ENCODE results near the gene SLCO3A1. TPM values are rescaled to one million over a fixed set of nuclear protein-coding genes. Genes with fewer than 3 reads are reported as not detected.

Gene SLCO3A1
- total RNA-seq, 1 donor from 2014 or later: 7.7 TPM

DNA sequence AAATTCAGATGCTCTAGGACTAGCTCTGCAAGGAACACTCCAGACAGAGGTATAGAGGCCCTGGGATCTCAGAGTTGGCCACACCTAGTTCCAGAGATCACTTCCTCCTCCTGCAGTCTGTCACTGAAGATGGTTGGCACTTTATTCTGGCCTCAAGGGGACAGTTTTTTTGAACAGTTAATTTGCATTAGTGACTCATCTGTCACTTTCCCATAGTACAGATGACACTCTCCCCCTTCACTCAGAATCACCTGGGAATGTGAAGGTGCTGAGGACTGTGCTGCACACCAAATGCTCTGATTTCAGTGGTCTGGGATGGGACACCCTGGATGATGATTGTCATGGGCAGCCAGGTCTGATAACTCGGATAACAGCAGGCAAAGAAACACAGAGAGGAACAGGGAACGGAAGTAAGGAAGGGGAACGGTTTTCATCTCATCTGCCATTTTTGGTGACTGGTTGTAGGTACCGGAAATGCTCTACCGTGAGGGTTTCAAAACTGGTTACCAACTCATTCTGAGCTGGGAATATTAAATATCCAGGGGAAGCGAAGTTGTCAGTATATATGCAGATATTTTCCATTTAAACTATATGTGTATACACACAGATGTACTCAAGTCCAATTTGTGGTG, 307.6 kb downstream of the SLCO3A1 start:
- Mint-ChIP-seq H3K4me1 (ENCODE audit: low read depth) (peaks cover 42% of the 10 kb centered on the region), H3K9me3 (ENCODE audit: low read depth) (no peaks in the 10 kb centered on the region), H3K4me3 (ENCODE audit: low read depth) (no peak overlapping the region), H3K36me3 (ENCODE audit: insufficient read depth) (no peaks in the 10 kb centered on the region), H3K27me3 (no peaks in the 10 kb centered on the region), H3K27ac (no peak overlapping the region)
- DNase-seq (ENCODE audit: low spot score, unreplicated experiment): no peak
- TF ChIP-seq, protein P1, sequence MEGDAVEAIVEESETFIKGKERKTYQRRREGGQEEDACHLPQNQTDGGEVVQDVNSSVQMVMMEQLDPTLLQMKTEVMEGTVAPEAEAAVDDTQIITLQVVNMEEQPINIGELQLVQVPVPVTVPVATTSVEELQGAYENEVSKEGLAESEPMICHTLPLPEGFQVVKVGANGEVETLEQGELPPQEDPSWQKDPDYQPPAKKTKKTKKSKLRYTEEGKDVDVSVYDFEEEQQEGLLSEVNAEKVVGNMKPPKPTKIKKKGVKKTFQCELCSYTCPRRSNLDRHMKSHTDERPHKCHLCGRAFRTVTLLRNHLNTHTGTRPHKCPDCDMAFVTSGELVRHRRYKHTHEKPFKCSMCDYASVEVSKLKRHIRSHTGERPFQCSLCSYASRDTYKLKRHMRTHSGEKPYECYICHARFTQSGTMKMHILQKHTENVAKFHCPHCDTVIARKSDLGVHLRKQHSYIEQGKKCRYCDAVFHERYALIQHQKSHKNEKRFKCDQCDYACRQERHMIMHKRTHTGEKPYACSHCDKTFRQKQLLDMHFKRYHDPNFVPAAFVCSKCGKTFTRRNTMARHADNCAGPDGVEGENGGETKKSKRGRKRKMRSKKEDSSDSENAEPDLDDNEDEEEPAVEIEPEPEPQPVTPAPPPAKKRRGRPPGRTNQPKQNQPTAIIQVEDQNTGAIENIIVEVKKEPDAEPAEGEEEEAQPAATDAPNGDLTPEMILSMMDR (IDR thresholded peaks at IDR 0.05; ENCODE audit: unreplicated experiment): no peak

DNA sequence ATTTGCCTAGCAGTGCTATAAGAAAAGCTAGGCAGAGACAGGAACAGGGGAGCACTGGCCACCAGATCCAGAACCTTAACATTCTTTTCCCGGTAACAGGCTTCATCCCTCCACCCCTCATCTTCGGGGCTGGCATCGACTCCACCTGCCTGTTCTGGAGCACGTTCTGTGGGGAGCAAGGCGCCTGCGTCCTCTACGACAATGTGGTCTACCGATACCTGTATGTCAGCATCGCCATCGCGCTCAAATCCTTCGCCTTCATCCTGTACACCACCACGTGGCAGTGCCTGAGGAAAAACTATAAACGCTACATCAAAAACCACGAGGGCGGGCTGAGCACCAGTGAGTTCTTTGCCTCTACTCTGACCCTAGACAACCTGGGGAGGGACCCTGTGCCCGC, 309.1 kb downstream of the SLCO3A1 start:
- peaks cover 48% of the 10 kb centered on the region for H3K4me1 Mint-ChIP-seq (ENCODE audit: low read depth)
- H3K27me3 Mint-ChIP-seq: no peaks in the 10 kb centered on the region
- no peaks in the 10 kb centered on the region for H3K9me3 Mint-ChIP-seq (ENCODE audit: low read depth)
- no peak for DNase-seq (ENCODE audit: low spot score, unreplicated experiment)
- H3K36me3 Mint-ChIP-seq (ENCODE audit: insufficient read depth): no peaks in the 10 kb centered on the region
- no peak overlapping the region for H3K4me3 Mint-ChIP-seq (ENCODE audit: low read depth)
- TF ChIP-seq, protein P1 (IDR thresholded peaks at IDR 0.05; ENCODE audit: unreplicated experiment): no peak
- H3K27ac Mint-ChIP-seq: no peak overlapping the region

DNA sequence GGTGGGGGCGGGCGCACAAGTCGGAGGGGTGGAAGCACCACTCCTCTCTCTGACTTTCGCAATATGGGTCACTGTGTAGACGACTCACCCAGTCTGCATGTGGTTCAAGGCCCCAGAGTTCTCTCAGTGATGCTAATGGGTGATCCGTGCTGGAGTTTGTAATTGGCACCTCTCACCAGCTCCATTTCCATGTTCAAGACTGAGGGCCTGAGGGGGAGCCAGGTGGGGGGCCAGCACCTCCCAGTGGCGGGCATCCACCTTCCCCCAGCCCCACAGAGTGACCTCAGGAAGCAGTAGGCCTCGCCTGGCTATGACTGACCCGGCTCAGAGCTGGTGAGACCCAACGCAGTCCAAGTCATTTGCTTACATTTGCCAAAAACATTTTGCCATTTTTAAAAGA, 310.1 kb downstream of the SLCO3A1 start:
- Mint-ChIP-seq H3K4me3 (ENCODE audit: low read depth) (no peak overlapping the region), H3K36me3 (ENCODE audit: insufficient read depth) (no peaks in the 10 kb centered on the region), H3K9me3 (ENCODE audit: low read depth) (no peaks in the 10 kb centered on the region), H3K4me1 (ENCODE audit: low read depth) (peaks cover 41% of the 10 kb centered on the region), H3K27me3 (no peaks in the 10 kb centered on the region), H3K27ac (peak overlapping the region; percentile 98)
- TF ChIP-seq, protein P1 (IDR thresholded peaks at IDR 0.05; ENCODE audit: unreplicated experiment): no peak
- no peak for DNase-seq (ENCODE audit: low spot score, unreplicated experiment)

DNA sequence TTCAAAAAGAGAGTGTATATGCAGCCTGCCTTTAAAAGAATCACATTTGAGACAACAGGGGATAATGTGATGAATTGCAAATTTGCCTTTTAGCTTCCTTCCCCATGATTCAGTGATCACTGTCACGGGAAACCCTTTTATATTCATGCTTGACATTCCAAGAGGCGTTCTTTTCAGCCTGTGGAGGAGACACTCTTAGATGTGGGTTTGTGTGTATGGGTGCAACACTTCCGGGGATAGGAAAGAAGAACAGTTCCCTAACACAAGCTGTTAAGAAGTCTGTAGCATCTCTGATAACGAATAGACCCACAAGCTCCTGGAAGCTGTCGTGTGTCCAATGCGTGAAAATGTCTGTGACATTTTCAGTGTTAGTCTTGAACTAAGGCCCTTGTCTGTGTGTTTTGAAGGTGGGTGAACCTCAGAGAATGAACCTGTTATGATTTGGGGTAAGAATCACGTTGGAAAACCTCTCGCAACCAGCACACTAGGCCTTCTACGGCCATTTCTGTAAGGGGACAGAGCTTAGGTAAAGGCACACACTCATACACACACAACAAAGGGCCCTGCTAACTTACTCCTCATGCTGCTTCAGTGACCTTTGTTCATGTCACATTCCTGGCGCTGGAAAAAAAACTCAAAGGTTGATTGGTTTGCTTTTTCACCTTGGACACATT, 311.0 kb downstream of the SLCO3A1 start:
- TF ChIP-seq, protein P1 (IDR thresholded peaks at IDR 0.05; ENCODE audit: unreplicated experiment): no peak
- peaks cover 38% of the 10 kb centered on the region for H3K4me1 Mint-ChIP-seq (ENCODE audit: low read depth)
- H3K4me3 Mint-ChIP-seq (ENCODE audit: low read depth): peak overlapping the region; percentile 3
- H3K27me3 Mint-ChIP-seq: no peaks in the 10 kb centered on the region
- H3K27ac Mint-ChIP-seq: peak overlapping the region; percentile 98
- DNase-seq (ENCODE audit: low spot score, unreplicated experiment): no peak
- no peaks in the 10 kb centered on the region for H3K9me3 Mint-ChIP-seq (ENCODE audit: low read depth)
- no peaks in the 10 kb centered on the region for H3K36me3 Mint-ChIP-seq (ENCODE audit: insufficient read depth)

DNA sequence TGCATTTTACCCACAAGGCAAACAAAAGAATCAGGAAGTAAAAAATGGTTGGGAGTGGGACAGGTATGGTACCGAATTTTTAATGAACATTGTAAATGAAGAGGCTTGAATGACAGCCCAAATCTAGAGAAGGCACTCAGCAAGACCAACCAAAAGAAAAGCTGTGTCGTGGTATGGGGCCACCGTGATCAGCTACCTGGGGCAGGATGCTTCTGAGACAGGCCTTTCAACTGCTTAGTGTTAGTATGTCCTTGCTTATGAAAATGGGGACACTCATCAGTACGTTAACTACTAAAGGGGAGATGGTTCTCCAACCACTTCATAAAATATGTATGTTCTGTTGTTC, 311.5 kb downstream of the SLCO3A1 start:
- H3K9me3 Mint-ChIP-seq (ENCODE audit: low read depth): no peaks in the 10 kb centered on the region
- peak overlapping the region; percentile 3 for H3K4me3 Mint-ChIP-seq (ENCODE audit: low read depth)
- H3K36me3 Mint-ChIP-seq (ENCODE audit: insufficient read depth): no peaks in the 10 kb centered on the region
- no peaks in the 10 kb centered on the region for H3K27me3 Mint-ChIP-seq
- TF ChIP-seq, protein P1 (IDR thresholded peaks at IDR 0.05; ENCODE audit: unreplicated experiment): no peak
- no peak for DNase-seq (ENCODE audit: low spot score, unreplicated experiment)
- peaks cover 33% of the 10 kb centered on the region for H3K4me1 Mint-ChIP-seq (ENCODE audit: low read depth)
- peak overlapping the region; percentile 98 for H3K27ac Mint-ChIP-seq

All from progenitor cell of endocrine pancreas (in vitro differentiated cells).